OCI-LY7 (cell line): Measurements from ENCODE around the gene CIZ1. TPM values are rescaled to one million over a fixed set of nuclear protein-coding genes. Genes with fewer than 3 reads are reported as not detected.

ENCODE experiments used
- BruUV-seq: library from RNA; stranded (reverse); fragments of 400-500 nt; replicated peaks from 2 replicates; lab custom pipeline; 2021; lab: Mats Ljungman, UMichigan
- CTCF ChIA-PET: fragments of 300-600 bp; sonication (Branson Sonifier 250); formaldehyde crosslinking; loops from one replicate; lab custom pipeline; 2022; ENCODE audit warnings: antibody characterized with exemption; ENCODE audit not compliant: unreplicated experiment; lab: Charles Lee
- POLR2A ChIA-PET: fragments of 300-600 bp; sonication (Branson Sonifier 250); formaldehyde crosslinking; loops from one replicate; lab custom pipeline; 2022; ENCODE audit warnings: antibody characterized with exemption; lab: Charles Lee
- DNase-seq: peaks from one replicate; pipeline ENCODE4 v3.0.0-alpha.2; 2015; ENCODE audit warnings: low spot score
- H2AFZ ChIP-seq: fragments of 200-600 bp; sonication (generic), shearing (Covaris generic); 2 replicates; pipeline ENCODE4 v1.6.1; 2014; ENCODE audit warnings: mild to moderate bottlenecking, antibody characterized with exemption, low read length, moderate library complexity
- H3K27ac ChIP-seq: fragments of 200-600 bp; sonication (generic); 2 replicates; pipeline ENCODE4 v1.5.1; 2014; ENCODE audit warnings: mixed run types, low read depth, mild to moderate bottlenecking, moderate library complexity, low read length, inconsistent platforms; ENCODE audit not compliant: poor library complexity, severe bottlenecking
- H3K36me3 ChIP-seq: fragments of 200-600 bp; sonication (generic); 2 replicates; pipeline ENCODE4 v1.6.1; 2014; ENCODE audit warnings: mild to moderate bottlenecking, antibody characterized with exemption, low read length, moderate library complexity, mixed read lengths; ENCODE audit not compliant: insufficient read depth
- H3K4me1 ChIP-seq: fragments of 200-600 bp; sonication (generic); 2 replicates; pipeline ENCODE4 v1.5.1; 2014; ENCODE audit warnings: mild to moderate bottlenecking, low read length; ENCODE audit not compliant: insufficient read depth, poor library complexity, severe bottlenecking
- H3K4me2 ChIP-seq: fragments of 200-600 bp; sonication (generic); 2 replicates; pipeline ENCODE4 v1.6.1; 2014; ENCODE audit warnings: mild to moderate bottlenecking, low read length
- H3K4me3 ChIP-seq: fragments of 200-600 bp; sonication (generic); 2 replicates; pipeline ENCODE4 v1.5.1; 2014; ENCODE audit warnings: mild to moderate bottlenecking, low read depth, low read length; ENCODE audit not compliant: poor library complexity, severe bottlenecking
- H3K79me2 ChIP-seq: fragments of 200-600 bp; sonication (generic); 2 replicates; pipeline ENCODE4 v1.6.1; 2016; ENCODE audit warnings: low read depth, mild to moderate bottlenecking, low read length, moderate library complexity, mixed read lengths; ENCODE audit not compliant: insufficient read depth
- H3K9me2 ChIP-seq: fragments of 200-600 bp; sonication (generic); 2 replicates; pipeline ENCODE4 v1.6.1; 2016; ENCODE audit warnings: mild to moderate bottlenecking, low read length, mixed read lengths; ENCODE audit not compliant: insufficient read depth
- H3K9me3 ChIP-seq: fragments of 200-600 bp; sonication (generic); 2 replicates; pipeline ENCODE4 v1.6.1; 2014; ENCODE audit warnings: mild to moderate bottlenecking, mixed run types, low read length, mixed read lengths
- H4K20me1 ChIP-seq: fragments of 200-600 bp; sonication (generic); 2 replicates; pipeline ENCODE4 v1.6.1; 2014; ENCODE audit warnings: mild to moderate bottlenecking, antibody characterized with exemption, low read length, moderate library complexity, mixed read lengths; ENCODE audit not compliant: insufficient read depth
- EZH2phosphoT487 ChIP-seq: fragments of 200-600 bp; sonication (generic); IDR thresholded peaks from 2 replicates; pipeline ENCODE4 v1.6.1; 2018; ENCODE audit warnings: low read depth, borderline replicate concordance, mild to moderate bottlenecking, mixed run types, antibody characterized with exemption, low read length, moderate library complexity, mixed read lengths
- intact Hi-C: fragments of 100-400 bp; cut with micrococcal nuclease; formaldehyde crosslinking; loops from one replicate; pipeline ENCODE4 v1.10.0; 2022; ENCODE audit not compliant: unreplicated experiment
- total RNA-seq, 2 experiments: library from RNA; depleted of rRNA in 1 of 2; stranded (reverse); fragments of >200 nt in 1 of 2; shearing (Covaris generic) in 1 of 2; gene quantifications; 2 replicates each; pipeline ENCODE4 v1.2.3, GENCODE V29; 2014 to 2022
- TF ChIP-seq, protein P1 (sequence below): fragments of 200-600 bp; sonication (generic); conservative IDR thresholded peaks from 2 replicates; pipeline ENCODE4 v1.5.1; 2014; ENCODE audit warnings: mild to moderate bottlenecking, antibody characterized with exemption, low read length, moderate library complexity, mixed read lengths

The CIZ1 gene
- total RNA-seq, 2 experiments from 2014 or later = 45.4 to 121 TPM

DNA sequence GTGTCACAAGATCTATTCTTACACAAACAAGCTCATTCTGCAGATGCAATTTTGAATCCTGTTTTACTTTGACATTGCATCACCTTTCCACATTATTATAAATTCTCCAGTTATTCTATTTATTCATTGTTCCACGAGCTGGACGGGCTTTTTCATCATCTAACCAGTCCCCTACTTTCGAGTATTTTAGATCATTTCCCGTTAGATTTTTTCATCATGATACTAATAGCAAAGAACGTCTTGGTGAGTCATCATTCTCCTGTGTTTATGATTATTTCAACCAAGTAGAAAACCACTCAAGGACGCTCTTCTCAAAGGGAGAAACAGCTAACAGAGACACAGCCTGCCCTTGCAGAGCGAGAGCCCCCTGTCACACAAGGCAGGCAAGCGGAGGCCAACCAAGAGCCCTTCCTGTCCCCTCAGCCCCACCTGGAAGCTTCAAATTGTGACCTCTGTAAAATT lies 16.2 kb downstream of the CIZ1 start:
- ChIA-PET CTCF (no interaction called here), POLR2A (interaction anchor here (0.6 kb wide), 1 partner anchor 33 kb away, joined by 3 read pairs; no protein-coding TSS in a partner anchor)
- intact Hi-C loops = no loop called here
- Histone ChIP-seq H3K9me3 (0 out of 2 replicates have a peak, but pooled peaks cover 3% of the 10 kb centered on the region), H2AFZ (no peak overlapping the region), H3K4me1 (no peaks in the 10 kb centered on the region), H3K4me3 (no peak overlapping the region), H3K27ac (no peak overlapping the region), H3K36me3 (peaks cover 59% of the 10 kb centered on the region), H3K9me2 (no peaks in the 10 kb centered on the region), H3K4me2 (no peak overlapping the region), H3K79me2 (no peaks in the 10 kb centered on the region), H4K20me1 (no peaks in the 10 kb centered on the region)
- TF ChIP-seq, protein P1, sequence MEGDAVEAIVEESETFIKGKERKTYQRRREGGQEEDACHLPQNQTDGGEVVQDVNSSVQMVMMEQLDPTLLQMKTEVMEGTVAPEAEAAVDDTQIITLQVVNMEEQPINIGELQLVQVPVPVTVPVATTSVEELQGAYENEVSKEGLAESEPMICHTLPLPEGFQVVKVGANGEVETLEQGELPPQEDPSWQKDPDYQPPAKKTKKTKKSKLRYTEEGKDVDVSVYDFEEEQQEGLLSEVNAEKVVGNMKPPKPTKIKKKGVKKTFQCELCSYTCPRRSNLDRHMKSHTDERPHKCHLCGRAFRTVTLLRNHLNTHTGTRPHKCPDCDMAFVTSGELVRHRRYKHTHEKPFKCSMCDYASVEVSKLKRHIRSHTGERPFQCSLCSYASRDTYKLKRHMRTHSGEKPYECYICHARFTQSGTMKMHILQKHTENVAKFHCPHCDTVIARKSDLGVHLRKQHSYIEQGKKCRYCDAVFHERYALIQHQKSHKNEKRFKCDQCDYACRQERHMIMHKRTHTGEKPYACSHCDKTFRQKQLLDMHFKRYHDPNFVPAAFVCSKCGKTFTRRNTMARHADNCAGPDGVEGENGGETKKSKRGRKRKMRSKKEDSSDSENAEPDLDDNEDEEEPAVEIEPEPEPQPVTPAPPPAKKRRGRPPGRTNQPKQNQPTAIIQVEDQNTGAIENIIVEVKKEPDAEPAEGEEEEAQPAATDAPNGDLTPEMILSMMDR = no peak
- TF ChIP-seq EZH2phosphoT487 = no peak
- TSS peak; percentile 31 for BruUV-seq
- no peak for DNase-seq

DNA sequence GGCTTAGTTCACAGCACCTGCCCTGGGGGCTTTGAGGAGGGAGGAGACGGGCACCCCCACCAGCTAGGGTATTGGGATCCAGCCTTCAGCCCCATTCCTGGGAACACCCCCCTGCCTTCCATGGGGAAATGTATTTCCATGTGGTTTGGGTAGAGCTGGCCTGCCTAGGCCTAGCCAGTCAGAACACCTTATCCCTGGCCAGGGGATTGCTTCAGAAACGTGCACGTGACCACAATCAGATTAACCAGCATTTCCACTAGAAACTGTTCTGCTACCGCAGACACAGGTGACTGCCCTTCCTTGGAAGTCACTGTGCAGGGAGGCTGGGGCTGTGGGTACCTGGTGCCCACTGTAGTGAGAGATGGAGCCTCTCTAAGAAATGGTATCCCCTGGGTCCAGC lies 17.3 kb downstream of the CIZ1 start:
- ChIA-PET POLR2A (interaction anchor here (0.6 kb wide), 2 partner anchors 18 to 218 kb away, joined by 3 to 4 read pairs; no protein-coding TSS in a partner anchor), CTCF (no interaction called here)
- intact Hi-C loops = no loop called here
- H3K9me2 ChIP-seq = no peaks in the 10 kb centered on the region
- H3K36me3 ChIP-seq = peaks cover 59% of the 10 kb centered on the region
- no peaks in the 10 kb centered on the region for H4K20me1 ChIP-seq
- H3K4me2 ChIP-seq = no peak overlapping the region
- no peaks in the 10 kb centered on the region for H3K4me1 ChIP-seq
- no peaks in the 10 kb centered on the region for H3K79me2 ChIP-seq
- no TSS peak for BruUV-seq
- TF ChIP-seq EZH2phosphoT487 = no peak
- TF ChIP-seq, protein P1 = no peak
- H3K9me3 ChIP-seq = no peaks in the 10 kb centered on the region
- H3K4me3 ChIP-seq = no peak overlapping the region
- no peak overlapping the region for H2AFZ ChIP-seq
- no peak overlapping the region for H3K27ac ChIP-seq
- no peak for DNase-seq

DNA sequence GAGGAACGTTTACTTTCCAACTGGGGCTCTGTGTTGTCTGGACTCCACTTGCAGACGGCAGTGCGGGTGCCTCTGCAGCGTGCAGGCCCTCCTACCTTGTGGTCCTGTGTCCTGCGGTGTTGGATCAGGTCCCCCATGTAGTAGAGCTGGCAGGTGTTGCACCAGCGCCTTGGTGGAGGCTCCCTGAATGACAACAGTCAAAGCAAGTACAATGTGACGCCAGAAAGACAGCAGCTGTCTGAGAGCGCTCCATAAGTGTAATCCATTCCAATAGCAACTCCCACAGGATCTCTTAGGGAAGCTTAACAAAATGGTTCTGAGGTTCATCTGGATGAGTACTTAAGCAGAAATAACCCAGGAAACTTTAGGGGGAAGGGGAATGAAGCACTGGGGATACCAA lies 21.4 kb downstream of the CIZ1 start:
- Histone ChIP-seq H3K36me3 (peaks cover 60% of the 10 kb centered on the region), H3K4me2 (no peak overlapping the region), H4K20me1 (no peaks in the 10 kb centered on the region), H2AFZ (no peak overlapping the region), H3K9me2 (no peaks in the 10 kb centered on the region), H3K4me3 (no peak overlapping the region), H3K79me2 (no peaks in the 10 kb centered on the region), H3K4me1 (no peaks in the 10 kb centered on the region), H3K27ac (no peak overlapping the region), H3K9me3 (no peaks in the 10 kb centered on the region)
- POLR2A ChIA-PET = no interaction called here
- TF ChIP-seq, protein P1 = no peak
- TF ChIP-seq EZH2phosphoT487 = no peak
- DNase-seq = no peak
- BruUV-seq = no TSS peak
- intact Hi-C loops = no loop called here
- CTCF ChIA-PET = no interaction called here
